HG03103 (cell line): ENCODE data around the gene RCBTB1.

ENCODE experiments used
- ATAC-seq: cut with Tn5 transposase; IDR thresholded peaks from one replicate; pipeline ENCODE4 v1.9.1; 2021; ENCODE audit warnings: low read depth; ENCODE audit not compliant: unreplicated experiment

The RCBTB1 gene

DNA sequence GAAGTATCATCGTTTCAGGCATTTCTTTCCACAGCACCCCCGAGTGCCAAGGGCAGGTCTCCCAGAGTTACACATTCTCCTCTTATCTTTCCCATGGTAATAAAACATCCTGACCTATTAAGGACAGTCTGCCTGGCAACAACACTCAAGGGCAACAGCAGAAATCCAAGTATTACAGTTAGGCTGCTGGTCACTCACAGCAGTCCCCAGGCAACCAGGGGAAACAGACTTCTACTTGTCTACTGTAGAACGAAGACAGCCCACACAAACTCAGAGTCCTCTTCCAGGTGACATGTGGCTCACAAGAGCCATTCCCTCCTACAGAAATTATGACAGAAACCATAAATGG is 24.3 kb downstream of the RCBTB1 start:
- ATAC-seq: no peak

DNA sequence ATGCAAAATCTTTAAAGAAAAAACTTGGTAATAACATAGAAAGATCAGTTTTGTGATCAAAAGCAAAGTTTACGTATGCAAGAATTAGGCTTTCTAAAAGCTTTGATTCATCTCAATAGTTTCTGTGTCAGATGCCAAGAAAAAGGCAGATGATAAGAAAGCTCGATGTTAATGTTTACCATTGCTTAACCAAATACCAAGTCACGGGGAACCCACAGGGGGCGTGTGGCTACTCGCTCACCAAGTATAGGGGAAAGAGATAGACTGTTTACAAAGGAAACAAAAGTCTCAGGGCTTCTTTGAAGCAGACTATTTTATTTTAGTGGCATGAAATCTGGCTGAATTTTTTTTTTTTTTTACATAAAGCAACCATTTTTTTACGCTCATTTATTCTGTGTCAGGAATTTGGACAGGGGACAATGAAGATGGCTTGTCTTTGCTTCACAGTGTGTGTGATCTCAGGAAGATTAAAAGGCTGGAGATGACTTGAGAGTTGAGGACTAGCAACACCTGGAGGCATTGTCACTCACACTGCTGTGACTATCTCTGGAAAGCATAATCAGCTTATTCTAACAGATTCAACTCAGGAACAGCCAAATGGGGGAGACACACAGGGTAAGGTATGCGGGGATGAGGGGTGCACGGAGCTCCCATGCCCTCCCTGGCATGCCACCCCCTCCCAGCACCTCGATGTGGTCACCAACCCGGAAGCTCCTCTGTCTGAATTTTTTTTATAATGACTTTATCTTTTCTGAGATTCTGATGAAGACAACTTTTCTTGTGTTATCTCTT is 24.9 kb downstream of the RCBTB1 start:
- ATAC-seq: no peak

DNA sequence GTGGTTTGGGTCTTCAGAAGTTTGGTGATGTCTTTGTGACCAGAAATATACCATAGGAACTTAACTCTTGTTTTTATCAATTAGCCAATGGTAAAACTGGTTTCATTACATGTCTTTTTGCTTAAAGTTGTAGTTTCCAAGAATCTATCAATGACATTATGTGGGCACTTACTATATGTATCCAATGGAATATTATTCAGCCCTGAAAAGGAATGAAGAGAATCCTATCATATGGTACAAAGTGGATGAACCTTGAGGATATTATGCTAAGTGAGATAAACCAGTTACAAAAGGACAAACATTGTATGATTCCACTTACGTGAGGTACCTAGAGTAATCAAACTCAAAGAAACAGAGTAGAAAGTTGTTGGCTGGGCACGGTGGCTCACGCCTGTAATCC is 26.4 kb downstream of the RCBTB1 start:
- no peak for ATAC-seq

DNA sequence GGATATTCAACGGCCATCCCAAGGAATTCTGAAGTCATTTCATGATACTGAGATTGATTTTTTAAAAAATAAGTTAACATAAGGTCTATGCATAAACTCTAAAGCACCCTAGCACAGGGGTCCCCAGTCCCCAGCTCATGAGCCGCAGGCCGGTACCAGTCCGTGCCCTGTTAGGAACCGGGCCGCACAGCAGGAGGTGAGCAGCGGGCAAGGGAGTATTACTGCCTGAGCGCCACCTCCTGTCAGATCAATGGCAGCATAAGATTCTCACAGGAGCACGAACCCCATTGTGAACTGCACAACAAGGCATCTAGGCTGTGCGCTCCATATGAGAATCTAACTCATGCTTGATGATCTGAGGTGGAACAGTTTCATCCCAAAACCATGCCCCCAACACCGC is 31.0 kb downstream of the RCBTB1 start:
- no peak for ATAC-seq

DNA sequence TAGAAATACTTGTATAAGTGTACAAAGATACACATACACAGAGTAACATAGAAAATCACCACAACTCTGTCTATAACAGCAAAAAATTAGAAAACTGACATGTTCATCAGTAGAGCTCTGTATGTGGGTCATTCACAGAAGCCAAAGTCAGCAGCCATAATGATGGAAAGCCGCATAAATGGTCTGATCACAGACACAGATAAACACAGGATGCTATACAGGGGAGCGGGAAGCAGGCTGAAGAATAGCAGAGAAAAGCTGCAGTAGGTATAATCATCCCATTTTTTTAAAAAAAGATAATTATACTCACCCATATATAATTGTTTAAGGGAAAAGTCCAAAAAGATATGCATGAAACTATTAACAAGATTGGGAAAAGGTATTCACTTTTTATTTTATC is 31.5 kb downstream of the RCBTB1 start:
- no peak for ATAC-seq

DNA sequence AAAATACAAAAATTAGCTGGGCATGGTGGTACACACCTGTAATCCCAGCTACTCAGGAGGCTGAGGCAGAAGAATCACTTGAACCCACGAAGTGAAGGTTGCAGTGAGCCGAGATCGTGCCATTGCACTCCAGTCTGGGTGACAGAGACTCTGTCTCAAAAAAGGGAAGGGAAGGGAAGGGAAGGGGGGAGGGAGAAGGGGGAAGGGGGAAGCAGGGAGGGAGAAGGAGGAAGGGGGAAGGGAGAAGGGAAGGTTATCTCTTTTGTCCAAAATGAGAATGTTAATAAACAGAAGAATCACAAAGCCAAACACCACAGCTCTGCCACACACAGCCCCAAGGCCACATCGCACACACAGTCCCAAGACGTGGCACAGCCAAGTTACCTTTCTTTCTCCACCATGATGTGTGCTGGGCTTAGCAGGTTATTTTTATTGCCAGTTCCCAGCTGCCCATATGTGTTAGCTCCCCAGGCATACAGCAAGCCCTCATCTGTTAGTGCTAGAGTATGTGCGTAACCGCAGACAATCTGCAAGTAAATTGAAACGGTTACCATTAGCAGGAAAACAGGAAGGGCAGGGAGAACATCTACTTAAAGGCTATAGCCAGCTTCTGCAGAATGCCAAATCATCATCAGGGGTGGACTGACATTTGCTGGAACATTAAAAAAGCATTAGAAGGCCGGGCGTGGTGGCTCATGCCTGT is 34.3 kb downstream of the RCBTB1 start:
- no peak for ATAC-seq

DNA sequence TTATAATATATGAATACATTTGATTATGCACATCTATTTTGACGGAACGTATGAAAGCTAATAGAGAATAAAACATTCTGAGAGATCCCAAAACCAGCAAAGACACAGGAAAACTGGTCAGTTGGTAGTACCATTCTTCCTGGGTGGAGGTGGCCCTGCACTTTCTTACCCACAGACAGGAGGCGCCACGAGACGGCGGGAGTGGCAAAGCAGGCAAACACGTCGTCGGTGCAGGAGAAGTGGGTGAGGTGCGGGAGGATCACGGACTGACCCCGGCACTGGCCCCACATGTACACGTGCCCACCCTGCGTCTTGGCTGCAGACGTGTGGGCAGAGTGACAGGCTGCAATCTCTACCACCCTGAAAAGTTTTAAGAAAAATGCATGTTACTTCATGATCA is 36.1 kb downstream of the RCBTB1 start:
- ATAC-seq: no peak

DNA sequence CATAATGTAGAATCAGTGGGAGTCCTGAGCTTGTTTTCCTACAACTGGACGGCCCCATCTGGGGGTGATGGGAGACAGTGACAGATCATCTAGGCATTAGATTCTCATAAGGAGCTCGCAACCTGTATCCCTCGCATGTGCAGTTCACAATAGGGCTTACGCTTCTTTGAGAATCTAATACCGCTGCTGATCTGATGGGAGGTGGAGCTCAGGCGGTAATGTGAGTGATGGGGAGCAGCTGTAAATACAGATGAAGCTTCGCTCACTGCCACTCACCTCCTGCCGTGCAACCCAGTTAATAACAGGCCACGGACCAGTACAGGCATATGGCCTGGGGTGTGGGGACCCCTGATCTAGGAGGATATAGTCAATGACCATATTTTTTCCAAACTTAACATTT is 38.8 kb downstream of the RCBTB1 start:
- no peak for ATAC-seq

DNA sequence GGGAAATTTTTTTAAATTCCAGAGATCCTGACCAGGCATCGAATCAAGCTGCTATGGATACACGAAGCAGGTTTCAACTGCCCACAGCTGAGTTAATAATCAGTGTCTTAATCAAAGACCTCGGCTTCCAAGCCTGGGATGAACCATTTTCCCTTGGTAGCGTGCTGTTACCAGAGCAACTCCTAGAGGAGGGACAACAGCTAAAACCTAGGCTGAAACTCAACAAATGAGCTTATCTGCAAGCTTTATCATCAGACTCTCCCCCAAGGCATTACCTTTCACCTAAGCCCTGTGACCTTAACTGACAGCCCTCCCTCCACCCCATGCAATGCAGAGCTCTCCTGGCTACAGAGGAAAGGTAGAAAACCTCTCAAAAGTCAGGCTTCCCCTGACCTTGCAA is 39.7 kb downstream of the RCBTB1 start:
- no peak for ATAC-seq

DNA sequence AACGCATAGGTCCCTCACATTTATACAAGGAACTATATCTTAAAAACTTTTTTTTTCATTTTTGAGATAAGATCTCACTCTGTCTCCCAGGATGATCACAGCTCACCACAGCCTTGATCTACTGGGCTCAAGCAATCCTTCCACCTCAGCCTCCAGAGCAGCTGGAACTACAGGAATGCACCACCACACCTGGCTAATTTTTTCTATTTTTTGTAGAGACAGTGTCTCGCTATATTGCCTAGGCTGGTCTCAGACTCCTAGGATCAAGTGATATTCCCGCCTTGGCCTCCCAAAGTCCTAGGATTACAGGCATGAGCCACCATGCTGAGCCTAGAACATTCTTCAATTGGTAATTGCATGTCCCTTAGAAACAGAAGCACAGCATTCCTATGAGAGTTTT is 41.7 kb downstream of the RCBTB1 start:
- no peak for ATAC-seq

DNA sequence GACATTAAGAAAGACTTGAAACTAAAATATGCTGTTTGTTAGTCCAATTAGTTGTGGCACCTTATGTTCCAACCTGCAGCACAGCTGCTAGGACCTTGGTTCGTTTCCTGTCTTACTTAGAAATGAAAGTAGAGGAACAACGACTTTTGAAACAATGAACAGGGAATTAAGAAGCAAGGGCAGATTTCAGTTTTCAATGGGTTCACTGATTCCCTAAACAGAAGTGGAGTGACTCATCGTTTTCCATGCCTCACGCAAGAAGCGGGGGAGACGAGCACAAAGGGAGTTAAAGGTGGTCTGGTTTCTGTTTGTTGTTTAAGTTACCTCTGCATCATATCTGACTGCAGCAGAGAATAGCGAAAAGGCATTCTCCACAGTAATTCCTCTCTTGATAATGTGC is 44.8 kb downstream of the RCBTB1 start:
- no peak for ATAC-seq

DNA sequence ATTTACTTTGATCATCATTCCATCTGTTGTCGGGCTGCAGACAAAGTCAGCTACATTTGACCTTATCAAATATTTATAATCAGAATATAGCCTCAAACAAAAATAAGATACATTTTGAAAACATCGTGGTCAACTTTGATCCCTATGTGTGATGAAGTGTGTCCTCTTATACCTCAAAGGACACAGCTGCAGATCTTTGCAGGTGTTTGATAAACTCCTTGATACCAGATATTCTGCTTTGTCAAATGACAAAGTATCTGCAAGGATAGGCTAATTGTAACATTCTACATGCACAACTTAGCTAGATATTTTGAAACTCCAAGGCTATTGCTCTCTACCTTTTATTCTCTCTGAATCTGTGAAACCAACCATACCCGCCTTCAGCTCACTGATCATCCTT is 45.6 kb downstream of the RCBTB1 start:
- no peak for ATAC-seq

DNA sequence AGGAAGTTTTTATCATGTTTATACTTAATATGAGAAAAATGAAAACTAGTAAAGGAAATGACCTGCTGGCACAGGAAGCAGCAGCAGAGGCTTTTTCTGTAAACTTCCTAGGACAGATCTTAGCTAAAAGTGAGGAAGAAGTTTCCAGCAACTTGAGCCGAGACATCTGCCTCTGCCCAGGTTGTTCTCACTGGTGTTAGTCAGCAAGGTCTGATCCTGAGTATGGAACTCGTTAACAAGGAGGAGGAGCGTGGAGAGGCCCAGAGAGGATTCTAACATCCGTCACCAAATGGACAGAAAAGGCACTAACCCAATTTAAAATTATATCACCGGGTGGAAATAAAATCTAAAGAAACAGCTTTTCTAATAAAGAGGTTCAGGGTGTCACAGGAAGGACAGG is 46.0 kb downstream of the RCBTB1 start:
- ATAC-seq: no peak

DNA sequence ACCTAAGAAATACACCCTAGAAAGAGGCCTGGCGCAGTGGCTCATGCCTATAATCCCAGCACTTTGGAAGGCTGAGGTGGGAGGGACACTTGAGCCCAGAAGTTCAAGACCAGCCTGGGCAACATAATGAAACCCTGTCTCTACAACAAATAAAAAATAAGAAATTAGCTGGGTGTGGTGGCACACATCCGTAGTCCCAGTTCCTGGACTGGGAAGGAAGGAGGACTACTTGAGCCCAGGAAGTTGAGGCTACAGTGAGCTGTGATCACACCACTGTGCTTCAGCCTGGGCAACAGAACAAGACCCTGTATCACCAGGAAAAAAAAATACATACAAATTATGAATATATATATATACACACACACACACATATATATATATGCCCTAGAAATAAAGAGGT is 47.0 kb downstream of the RCBTB1 start:
- ATAC-seq: no peak

DNA sequence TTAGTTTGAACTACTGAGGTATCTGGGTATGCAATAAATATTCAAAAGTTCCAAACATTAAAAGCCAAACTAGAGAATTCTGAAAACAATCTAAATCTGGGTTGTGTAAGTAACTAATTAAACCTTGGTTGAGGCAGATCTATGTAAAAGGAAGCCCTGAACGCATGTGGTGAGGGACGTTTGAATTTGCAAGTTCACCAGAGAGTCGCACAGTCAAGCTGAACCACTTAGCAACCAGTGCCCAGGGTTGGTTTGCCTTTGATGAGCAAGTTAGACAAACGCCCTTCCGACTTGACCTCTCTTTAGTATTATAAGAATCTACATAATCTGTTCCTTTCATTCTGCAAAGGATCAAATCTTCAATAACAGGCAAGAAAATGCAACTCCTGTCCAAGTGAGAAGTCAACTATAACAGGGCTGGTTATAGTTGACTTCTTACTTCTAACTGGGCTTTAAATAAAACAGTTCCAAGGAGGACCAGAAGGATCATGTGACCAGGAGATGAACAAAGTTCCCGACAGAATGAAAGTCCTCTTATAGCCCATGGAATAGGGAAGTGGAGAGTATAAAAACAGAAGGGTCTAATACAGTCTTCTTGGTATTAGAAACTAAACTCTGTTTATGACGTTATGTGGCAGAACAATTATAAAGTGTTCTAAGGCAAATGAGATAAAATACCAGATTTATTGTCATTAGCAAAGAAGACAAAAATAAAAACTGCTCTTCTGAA is 49.0 kb downstream of the RCBTB1 start:
- ATAC-seq: no peak

DNA sequence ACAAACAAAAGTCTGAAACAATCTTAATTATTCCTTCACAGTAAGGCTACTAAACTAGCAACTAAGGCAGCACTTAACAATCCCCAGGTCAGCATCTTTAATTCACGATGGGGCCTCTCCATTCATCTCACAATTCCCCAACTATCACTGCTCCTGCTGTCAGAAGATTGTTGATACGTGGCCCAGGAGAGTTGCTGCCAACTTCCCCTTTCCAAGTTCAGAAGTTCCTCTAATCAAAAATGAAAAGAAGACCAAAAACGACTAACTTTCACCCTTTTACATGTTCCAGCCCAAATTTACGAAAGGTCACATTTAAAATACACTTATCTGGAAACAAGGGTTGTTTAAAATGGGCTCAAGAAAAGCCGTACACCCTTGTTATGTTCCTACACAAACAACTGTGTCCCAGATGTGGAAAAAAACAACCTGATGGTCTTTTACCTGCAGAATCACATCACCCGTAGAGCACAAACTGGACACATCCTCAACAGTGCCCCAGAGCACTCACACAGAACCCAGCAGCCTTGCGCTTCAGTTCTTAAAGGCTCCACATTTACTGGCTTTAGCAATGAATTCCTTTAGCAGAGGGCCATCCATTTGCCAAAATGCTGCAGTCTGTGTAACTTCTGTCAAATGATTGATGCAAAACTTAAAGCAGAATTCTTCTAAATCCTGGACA is 51.6 kb downstream of the RCBTB1 start:
- ATAC-seq: no peak

DNA sequence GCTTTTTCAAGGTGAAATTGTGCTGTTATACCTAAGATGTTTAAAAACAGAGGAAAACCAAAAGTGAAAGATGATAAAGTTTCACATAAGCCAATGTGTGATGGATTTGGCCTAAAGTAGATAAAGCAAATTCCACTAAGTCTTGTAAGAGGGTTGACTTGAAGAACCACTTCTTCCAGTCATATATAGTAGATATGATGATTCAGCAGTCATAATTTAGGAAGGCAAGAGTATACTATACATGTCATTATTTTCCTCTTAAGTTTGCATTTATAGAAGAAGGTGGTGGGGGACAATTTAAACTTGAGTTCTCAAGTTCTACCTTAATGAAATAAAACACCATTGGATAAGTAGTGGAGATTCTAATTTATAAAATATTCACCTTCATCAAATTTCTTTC is 52.3 kb downstream of the RCBTB1 start:
- ATAC-seq: no peak

DNA sequence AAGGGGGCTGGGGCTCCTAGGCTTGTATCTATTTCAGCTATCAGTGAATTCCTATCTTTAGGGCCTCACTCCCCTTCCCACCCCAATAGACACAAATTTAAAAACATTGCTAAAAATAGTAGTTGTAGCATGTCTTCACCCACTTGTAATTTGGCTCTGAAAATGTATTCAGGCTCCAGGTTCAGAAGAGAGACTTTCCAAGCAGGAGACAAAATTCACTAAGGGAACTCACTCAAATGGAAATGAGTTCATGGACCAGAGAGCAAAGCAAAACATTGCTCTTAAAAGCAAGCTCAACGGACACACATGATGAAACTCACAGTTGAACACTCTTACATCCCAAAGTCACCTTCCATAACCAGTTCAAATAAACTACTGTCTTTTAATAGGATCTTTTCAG is 52.8 kb downstream of the RCBTB1 start:
- no peak for ATAC-seq

DNA sequence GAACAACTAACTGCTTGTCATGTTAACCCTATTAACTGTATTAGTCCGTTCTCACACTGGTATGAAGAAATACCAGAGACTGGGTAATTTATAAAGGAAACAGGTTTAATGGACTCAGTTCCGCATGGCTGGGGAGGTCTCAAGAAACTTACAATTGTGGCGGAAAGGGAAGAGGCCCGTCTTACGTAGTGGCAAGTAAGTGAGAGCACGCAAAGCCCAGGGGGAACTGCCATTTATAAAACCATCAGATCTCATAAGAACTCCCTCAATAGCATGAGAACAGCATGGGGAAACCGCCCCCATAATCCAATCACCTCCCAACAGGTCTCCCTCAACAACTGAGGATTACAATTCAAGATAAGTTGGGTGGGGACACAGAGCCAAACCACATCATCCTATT is 54.9 kb downstream of the RCBTB1 start:
- ATAC-seq: no peak

DNA sequence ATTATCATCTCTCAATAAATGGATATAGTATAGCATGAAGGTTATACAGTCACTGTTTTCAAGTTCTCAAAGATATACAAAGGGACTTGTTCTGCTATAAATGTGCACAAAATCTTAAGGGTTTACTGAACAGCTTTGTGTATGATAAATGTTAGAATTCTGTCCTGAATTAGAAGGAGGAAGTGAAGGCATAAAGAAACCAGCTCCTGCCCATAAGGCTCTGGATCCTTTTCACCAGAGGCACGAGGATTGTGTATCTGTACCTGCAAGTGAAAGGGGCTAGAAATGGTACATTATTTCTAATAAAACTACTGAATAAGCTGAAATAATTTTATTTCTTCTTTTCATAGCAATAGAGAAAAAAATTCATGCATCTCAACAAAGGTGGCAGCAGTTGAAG is 57.2 kb downstream of the RCBTB1 start:
- ATAC-seq: no peak

DNA sequence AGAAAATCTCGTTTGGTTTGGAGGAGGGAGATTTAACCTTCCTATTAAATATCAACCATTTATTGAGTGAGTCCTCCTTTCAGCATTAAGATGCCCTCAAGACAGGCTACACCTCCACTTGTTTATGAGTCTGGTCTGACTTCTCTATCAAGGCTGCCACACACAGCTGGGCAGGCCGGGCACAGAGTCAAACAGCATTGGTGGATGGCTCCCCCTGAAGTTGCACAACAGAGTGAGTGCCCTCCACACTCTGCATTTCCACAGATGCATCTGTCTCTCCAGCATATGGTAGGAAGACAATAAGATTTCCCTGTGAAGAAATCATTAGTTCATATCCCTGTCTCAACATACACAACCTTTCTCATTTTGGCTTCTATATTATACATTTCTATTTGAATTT is 58.2 kb downstream of the RCBTB1 start:
- ATAC-seq: no peak
